OCI-LY3 (cell line): ENCODE measurements around the gene CPNE8.

Experiments used
- H2AFZ ChIP-seq: fragments of 200-600, 300-600 bp; shearing (Covaris generic); 2 replicates; pipeline ENCODE4 v1.6.0; 2014; ENCODE audit warnings: antibody characterized with exemption, low read depth, low read length
- H3K27ac ChIP-seq: fragments of 200-600, 300-600 bp; sonication (generic); 2 replicates; pipeline ENCODE4 v1.5.1; 2014; ENCODE audit warnings: mild to moderate bottlenecking, low read length, moderate library complexity, mixed read lengths
- H3K27me3 ChIP-seq: fragments of 200-600, 300-600 bp; sonication (generic); 2 replicates; pipeline ENCODE4 v1.6.1; 2014; ENCODE audit warnings: low read depth, low read length, mixed read lengths
- H3K36me3 ChIP-seq: fragments of 200-600, 300-600 bp; sonication (generic); replicated peaks from 2 replicates; pipeline ENCODE3; 2014; ENCODE audit warnings: low read depth, low read length, mixed read lengths
- H3K4me1 ChIP-seq: fragments of 300-600, 200-600 bp; sonication (generic); 2 replicates; pipeline ENCODE4 v1.6.1; 2014; ENCODE audit warnings: low read length, mixed read lengths
- H3K4me2 ChIP-seq: fragments of 200-600, 300-600 bp; sonication (generic); 2 replicates; pipeline ENCODE4 v1.6.1; 2014; ENCODE audit warnings: low read length, mixed read lengths
- H3K4me3 ChIP-seq: fragments of 300-600, 200-600 bp; sonication (generic); 2 replicates; pipeline ENCODE4 v1.5.1; 2014; ENCODE audit warnings: antibody characterized with exemption, mild to moderate bottlenecking, low read length, moderate library complexity
- H3K79me2 ChIP-seq: fragments of 300-600, 200-600 bp; shearing (Covaris generic); 2 replicates; pipeline ENCODE4 v1.6.1; 2014; ENCODE audit warnings: mild to moderate bottlenecking, low read length, mixed read lengths
- H3K9ac ChIP-seq: fragments of 300-600, 200-600 bp; shearing (Covaris generic); 2 replicates; pipeline ENCODE4 v1.6.0; 2014; ENCODE audit warnings: mild to moderate bottlenecking, low read length, moderate library complexity
- H3K9me3 ChIP-seq: fragments of 200-600, 300-600 bp; shearing (Covaris generic); 2 replicates; pipeline ENCODE4 v1.6.1; 2014; ENCODE audit warnings: low read length, mixed read lengths; ENCODE audit not compliant: insufficient read depth
- H4K20me1 ChIP-seq: fragments of 200-600, 300-600 bp; sonication (generic); 2 replicates; pipeline ENCODE4 v1.6.1; 2016; ENCODE audit warnings: low read length, mixed read lengths; ENCODE audit not compliant: insufficient read depth
- CTCF ChIP-seq: fragments of 200-600, 300-600 bp; sonication (generic); IDR thresholded peaks from 2 replicates; pipeline ENCODE4 v1.5.1; 2014; ENCODE audit warnings: antibody characterized with exemption, low read length, low read depth
- EZH2phosphoT487 ChIP-seq: fragments of 200-600 bp; shearing (Covaris generic); IDR thresholded peaks from 2 replicates; pipeline ENCODE4 v1.6.1; 2018; ENCODE audit warnings: antibody characterized with exemption, mixed run types, low read depth

Gene CPNE8

GRCh38 chr12:38934078-38934584 lies 28.7 kb upstream of the CPNE8 start:
- Histone ChIP-seq H3K27me3 (no peaks in the 10 kb centered on the region), H3K79me2 (no peaks in the 10 kb centered on the region), H3K9ac (no peak overlapping the region), H3K27ac (no peak overlapping the region), H3K4me2 (no peak overlapping the region), H3K36me3 (no peaks in the 10 kb centered on the region), H3K4me3 (no peak overlapping the region), H2AFZ (no peak overlapping the region), H4K20me1 (no peaks in the 10 kb centered on the region), H3K9me3 (no peaks in the 10 kb centered on the region), H3K4me1 (no peaks in the 10 kb centered on the region)
- no peak for TF ChIP-seq EZH2phosphoT487
- no peak for TF ChIP-seq CTCF

GRCh38 chr12:38932320-38932719 lies 26.9 kb upstream of the CPNE8 start:
- Histone ChIP-seq H3K27ac (no peak overlapping the region), H3K9ac (no peak overlapping the region), H3K4me1 (no peaks in the 10 kb centered on the region), H3K36me3 (no peaks in the 10 kb centered on the region), H3K79me2 (no peaks in the 10 kb centered on the region), H3K4me3 (no peak overlapping the region), H3K27me3 (no peaks in the 10 kb centered on the region), H3K9me3 (no peaks in the 10 kb centered on the region), H2AFZ (no peak overlapping the region), H4K20me1 (no peaks in the 10 kb centered on the region), H3K4me2 (no peak overlapping the region)
- no peak for TF ChIP-seq CTCF
- no peak for TF ChIP-seq EZH2phosphoT487

- Histone ChIP-seq H2AFZ (no peak overlapping the region), H3K4me1 (no peaks in the 10 kb centered on the region)
- TF ChIP-seq CTCF (no peak), EZH2phosphoT487 (no peak)
Observed at GRCh38 chr12:38931461-38931860, 26.1 kb upstream of the CPNE8 start.

GRCh38 chr12:38930990-38931389 lies 25.6 kb upstream of the CPNE8 start:
- Histone ChIP-seq H3K9me3 (no peaks in the 10 kb centered on the region), H3K4me3 (no peak overlapping the region), H2AFZ (no peak overlapping the region), H3K27ac (no peak overlapping the region), H3K4me1 (no peaks in the 10 kb centered on the region), H3K27me3 (no peaks in the 10 kb centered on the region), H4K20me1 (no peaks in the 10 kb centered on the region), H3K36me3 (no peaks in the 10 kb centered on the region), H3K9ac (no peak overlapping the region), H3K4me2 (no peak overlapping the region), H3K79me2 (no peaks in the 10 kb centered on the region)
- TF ChIP-seq CTCF (no peak), EZH2phosphoT487 (no peak)

More at GRCh38 chr12:38931461-38931860, 26.1 kb upstream of the CPNE8 start:
- Histone ChIP-seq H3K9me3 (no peaks in the 10 kb centered on the region), H3K36me3 (no peaks in the 10 kb centered on the region), H4K20me1 (no peaks in the 10 kb centered on the region), H3K9ac (no peak overlapping the region), H3K27me3 (no peaks in the 10 kb centered on the region), H3K27ac (no peak overlapping the region), H3K4me3 (no peak overlapping the region), H3K4me2 (no peak overlapping the region), H3K79me2 (no peaks in the 10 kb centered on the region)
